Body of pancreas (tissue), 4 donors: ENCODE results near the gene IL12B.

Experiments
- POLR2A ChIP-seq, 3 donors: fragments of 450-650 bp; IDR thresholded peaks; one replicate each; pipeline ENCODE4 v1.6.1; 2016; ENCODE audit warnings: antibody characterized with exemption in 3 of 3, mild to moderate bottlenecking in 2 of 3
- TF ChIP-seq, protein P1 (sequence below), 7 experiments: fragments of 450-650 bp in 4 of 7; fragments of 200-600 bp in 3 of 7; sonication (generic) in 3 of 7; IDR thresholded peaks; one replicate each; pipeline ENCODE4 v1.5.1; 2016 to 2019; ENCODE audit warnings: antibody characterized with exemption in 7 of 7

DNA sequence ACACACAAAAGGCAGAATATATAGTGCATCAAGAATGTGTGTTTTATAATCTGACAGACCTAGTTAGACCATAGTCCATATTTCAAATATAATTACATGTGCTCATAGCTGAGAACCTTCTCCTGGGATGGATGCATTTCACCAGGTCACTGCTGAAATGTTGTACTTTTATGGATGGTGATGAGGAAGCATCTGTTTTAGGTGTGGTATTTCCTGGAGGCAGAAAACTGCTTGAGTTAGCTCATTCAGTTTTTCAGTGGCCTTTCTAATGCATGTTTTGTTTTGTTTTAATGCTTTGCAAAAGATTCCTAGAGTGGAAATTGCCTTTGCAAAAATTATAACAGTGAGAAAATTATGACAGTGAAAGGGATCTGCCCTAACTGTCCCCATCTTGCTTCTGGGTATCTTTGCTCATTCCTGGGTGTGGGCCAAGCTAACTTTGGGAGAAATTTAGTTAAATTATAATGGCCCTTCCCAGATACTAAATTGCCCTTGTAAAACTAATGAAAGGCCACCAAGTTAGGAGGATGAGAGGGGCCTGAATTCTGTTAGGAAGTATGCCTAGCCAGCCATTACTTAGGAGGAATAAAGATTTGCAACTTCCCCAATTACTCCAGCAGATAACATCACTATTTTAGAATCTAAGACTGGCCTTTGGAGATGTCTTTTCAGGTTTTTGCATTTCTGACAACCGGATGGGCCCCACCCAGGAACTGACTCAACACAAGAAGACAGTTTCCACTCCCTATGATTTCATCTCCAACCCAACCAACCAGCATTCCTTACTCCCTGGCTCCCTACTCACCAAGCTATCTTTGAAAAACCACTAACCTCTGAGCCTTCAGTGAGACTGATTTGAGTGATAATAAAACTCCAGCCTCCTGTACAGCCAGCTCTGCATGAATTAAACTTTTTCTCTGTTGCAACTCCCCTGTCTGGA lies 7.0 kb upstream of the IL12B start:
- TF ChIP-seq, protein P1, sequence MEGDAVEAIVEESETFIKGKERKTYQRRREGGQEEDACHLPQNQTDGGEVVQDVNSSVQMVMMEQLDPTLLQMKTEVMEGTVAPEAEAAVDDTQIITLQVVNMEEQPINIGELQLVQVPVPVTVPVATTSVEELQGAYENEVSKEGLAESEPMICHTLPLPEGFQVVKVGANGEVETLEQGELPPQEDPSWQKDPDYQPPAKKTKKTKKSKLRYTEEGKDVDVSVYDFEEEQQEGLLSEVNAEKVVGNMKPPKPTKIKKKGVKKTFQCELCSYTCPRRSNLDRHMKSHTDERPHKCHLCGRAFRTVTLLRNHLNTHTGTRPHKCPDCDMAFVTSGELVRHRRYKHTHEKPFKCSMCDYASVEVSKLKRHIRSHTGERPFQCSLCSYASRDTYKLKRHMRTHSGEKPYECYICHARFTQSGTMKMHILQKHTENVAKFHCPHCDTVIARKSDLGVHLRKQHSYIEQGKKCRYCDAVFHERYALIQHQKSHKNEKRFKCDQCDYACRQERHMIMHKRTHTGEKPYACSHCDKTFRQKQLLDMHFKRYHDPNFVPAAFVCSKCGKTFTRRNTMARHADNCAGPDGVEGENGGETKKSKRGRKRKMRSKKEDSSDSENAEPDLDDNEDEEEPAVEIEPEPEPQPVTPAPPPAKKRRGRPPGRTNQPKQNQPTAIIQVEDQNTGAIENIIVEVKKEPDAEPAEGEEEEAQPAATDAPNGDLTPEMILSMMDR (IDR thresholded peaks at IDR 0.05): no peak
- TF ChIP-seq POLR2A (IDR thresholded peaks at IDR 0.05): no peak
